COLO668 (cell line): ENCODE measurements around the gene CPNE2.
A peak's percentile ranks its signal among the peaks of the same experiment; 100 is the strongest.

ENCODE experiments used
- DNase-seq: peaks from one replicate; lab custom pipeline; 2025; ENCODE audit not compliant: unreplicated experiment; lab: John Stamatoyannopoulos, UW

Gene CPNE2

DNA sequence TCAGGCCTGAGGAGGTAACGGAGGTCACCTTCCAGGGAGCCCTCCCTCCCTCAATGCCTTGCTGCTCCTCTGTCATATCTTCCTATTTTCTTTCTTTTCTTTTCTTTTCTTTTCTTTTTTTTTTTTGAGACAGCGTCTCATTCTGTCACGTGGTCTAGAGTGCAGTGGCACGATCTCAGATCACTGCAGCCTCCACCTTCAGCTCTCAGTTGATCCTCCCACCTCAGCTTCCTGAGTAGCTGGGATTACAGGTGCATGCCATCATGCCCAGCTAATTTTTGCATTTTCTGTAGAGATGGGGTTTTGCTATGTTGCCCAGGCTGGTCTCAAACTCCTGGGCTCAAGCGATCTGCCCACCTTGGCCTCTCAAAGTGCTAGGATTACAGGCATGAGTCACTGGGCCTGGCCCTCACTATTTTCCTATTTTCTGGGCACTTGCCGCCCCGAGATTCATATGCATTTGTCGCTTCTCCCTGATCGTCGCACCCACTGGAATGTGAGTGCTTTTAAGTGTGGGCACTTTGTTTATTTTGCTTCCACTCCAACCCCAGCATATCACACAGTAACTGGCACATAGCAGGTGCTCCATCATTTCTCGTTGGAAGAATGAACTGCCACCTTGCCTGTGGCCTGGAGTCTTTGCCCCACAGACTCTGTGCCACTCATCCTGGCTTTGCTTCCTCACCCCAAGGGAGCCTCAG, 31.7 kb downstream of the CPNE2 start:
- no peak for DNase-seq

DNA sequence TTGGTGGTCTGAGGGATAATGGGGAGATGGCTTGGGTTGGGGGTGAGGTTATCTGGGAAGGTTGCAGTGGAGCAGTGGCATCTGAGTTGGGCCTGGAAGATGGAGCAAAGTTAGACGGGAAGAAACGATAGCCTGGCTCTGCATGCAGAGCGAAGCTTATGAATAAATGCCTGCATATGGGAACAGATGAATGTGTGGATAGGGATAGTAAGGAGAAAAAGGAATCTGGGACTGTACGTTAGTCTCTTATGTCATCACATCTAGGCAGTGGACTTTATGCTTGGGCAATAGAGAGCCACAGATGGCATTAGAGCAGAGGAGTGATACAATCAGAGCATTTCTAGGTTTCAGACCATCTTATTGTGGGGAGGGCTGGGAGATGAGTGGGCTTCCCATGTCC, 33.0 kb downstream of the CPNE2 start:
- DNase-seq = no peak

DNA sequence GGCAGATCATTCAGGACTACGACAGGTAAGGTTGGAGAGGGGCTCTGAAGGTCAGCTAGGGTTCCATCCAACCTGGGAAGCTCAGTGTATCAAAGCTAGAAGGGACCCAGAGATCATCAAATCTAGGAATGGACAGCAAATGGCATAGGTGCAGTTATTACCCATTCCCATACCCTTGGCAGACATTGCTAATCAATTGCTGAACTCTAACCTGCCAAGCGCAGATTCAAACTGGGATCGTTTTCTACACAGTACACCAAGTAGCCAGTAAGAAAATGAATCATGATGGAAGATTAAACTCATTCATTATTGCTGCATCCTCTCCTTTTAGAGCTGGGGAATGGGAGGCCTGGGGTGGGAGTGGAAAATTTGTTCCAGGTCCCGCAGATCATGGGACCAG, 33.6 kb downstream of the CPNE2 start:
- no peak for DNase-seq

DNA sequence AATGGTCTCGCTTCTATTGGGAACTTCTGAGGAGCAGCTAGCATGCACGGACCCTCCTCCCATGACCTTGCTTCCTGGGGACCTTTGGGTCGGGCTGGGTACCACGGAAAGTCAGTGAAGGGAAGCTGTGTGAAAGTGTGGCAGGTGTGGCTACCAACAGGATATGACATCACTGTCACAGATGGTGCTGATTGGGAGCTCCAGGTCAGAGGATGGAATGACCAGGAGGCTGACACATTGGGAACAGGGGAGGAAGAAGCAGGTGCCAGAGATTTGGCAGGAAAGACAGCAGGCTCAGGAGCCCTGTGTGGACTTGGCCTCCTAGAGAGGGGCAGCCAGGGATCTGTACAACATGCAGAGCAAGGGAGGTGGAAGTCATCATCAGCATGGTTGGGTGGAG, 34.0 kb downstream of the CPNE2 start:
- no peak for DNase-seq

DNA sequence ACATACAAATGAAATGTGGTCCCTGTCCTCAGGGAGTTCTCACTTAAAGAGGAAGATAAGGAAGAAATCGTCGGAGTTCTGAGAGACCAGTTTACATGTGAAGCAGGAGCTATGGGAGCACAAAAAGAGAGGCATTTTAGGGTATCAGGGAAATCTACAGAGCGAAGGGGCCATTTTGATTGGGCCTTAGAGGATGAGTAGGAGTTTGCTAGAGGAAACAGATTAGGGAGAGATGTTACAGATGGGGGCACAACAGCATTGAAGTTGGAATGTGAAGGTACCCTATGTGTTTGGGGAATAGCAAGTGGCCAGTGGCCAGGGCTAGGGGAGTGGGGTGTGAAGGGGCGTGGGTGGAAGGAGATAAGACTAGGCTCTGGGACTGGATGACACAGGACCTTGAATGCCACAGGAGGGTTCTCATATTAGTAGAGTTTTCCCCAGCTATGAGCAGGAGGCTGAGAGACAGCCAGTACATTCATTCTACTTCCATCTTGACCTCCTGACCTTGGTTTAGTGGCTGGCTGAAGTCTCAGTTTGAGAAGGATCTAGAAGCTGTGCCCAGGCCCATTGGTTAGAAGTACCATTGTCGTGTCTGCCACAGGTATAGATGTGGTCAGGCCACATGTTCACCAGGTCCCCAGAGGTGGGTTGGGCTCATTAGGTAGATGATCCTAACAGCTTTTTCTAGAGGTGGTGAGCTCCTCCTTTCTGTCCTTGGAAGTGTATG, 34.8 kb downstream of the CPNE2 start:
- DNase-seq = no peak

DNA sequence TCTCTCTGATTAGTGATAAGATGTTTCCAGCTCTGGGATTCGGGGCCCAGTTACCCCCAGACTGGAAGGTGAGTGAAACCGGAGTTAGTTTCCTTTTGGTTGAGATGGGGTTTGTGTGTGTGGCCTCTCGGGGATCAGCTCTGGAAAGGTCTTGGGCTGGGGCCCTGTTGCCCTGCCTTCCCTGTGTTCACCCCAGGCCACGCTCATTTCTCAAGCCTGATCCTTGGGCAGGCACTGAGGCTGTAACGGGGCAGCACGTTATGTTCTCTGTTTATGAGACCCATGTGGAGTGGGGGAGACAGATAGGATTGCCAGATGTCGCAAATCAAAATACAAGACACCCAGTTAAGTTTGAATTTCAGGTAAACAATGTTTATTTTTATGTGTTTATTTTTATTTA, 35.5 kb downstream of the CPNE2 start:
- no peak for DNase-seq

DNA sequence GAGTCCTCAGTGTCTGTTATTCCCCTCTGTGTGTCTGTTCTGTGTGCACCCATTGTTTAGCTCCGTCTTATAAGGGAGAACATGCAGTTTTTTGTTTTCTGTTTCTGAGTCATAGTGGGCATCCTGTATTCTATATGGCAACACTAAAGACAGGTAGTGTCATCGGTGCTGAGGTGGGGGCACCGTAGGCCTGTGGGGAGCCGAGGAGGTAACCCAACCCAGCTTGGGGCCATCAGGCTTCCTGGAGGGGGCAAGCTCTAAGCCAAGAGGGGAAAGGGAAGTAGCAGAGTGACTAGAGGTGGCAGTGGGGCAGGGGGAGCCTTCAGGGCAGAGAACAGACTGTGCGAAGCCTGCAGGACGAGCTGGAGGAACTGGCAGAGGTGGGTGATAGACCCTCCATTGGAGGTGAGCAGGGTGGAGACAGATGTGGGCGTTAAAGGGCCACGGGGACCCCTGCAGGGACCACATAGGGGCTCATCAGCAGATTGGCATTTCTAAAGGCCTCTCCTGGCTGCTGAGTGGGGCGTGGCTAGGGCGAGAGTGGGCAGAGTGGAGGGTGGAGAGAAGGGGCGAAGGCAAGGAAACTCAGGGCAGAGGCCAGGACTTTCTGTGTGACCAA, 36.5 kb downstream of the CPNE2 start:
- no peak for DNase-seq

DNA sequence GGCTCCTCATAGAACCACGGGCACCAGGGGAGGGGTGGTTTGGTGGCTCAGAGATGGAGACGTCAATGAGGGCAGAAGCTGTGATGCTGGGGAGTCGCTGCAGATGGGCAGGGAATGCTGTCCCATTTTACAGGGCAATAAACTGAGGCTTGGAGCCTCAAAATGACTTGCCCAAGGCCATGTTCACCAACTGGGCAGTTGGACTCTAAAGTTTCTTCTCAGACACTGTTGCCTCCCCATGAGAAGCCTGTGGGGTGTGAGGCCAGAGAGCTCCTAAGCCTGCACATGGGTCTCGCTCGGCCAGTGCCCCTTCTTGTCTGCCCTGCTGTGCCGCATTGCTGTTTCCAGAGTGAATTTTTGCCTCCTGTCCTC, 38.6 kb downstream of the CPNE2 start:
- DNase-seq = no peak

DNA sequence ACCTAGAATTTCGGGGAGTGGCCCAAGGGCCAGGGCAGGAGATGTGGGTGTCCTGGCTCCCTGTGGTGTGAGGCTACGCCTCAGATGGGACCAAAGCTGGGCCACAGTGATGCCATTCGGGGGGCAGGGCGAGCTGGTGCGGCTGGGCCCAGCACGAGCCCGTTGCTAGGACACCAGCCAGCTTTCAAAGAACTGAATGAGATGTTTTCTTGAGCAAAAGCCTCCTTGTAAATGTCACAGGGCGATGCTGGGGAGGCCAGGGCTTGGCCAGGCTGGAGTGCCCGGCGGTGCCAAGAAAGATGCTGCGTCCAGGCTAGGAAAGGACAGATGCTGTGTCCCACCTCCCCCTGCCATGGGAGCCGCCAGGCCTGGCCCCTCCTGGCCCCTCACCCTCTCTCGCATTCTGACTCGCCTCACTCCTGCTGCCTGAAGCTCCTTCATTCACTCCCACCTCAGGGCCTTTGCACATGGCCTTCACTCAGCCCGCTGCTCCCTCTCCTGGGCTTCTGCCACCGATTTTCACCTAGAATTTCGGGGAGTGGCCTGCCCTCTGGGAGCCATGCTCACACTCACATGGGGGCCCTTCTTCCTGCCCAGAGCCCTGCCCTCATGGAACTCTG, 39.1 kb downstream of the CPNE2 start:
- no peak for DNase-seq

DNA sequence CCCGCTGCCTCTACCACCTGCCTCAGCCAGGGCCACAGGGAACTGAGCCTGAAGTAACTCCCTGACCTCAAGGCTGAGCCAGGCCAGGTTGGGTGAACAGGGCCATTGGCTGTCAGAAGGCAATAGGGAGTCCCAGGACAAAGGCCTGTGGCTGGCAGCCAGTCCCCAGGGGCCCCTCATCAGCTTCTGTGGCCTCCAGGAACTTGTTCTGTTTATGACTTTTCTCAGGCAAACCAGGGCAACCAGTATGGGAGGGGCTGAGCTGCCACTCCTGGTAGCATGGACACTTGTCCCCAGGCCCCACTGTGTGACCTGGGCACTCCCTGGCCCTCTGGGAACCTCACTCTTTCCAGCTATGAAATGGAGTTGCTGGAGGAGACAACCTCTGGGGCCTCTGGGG, 40.1 kb downstream of the CPNE2 start:
- peak; percentile 7 for DNase-seq

DNA sequence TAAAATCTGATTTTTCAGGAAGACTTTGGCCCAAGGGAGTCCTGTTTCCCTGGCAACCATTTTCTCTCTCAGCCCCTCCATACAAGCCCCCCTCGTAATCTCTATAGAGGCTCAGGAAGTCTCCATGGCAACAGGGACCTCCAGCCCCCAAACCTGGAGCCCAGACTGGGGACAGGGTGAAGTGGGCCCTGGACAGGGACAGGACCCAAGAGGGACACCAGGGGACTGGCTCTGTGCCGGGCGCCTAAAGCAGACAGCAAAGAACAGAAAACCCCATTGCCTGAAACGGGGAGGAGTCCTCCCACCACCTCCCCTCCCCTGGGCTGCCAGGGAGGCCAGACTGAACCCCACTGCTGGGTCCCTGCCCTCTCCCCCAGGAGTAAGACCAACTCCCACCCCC, 40.6 kb downstream of the CPNE2 start:
- no peak for DNase-seq

DNA sequence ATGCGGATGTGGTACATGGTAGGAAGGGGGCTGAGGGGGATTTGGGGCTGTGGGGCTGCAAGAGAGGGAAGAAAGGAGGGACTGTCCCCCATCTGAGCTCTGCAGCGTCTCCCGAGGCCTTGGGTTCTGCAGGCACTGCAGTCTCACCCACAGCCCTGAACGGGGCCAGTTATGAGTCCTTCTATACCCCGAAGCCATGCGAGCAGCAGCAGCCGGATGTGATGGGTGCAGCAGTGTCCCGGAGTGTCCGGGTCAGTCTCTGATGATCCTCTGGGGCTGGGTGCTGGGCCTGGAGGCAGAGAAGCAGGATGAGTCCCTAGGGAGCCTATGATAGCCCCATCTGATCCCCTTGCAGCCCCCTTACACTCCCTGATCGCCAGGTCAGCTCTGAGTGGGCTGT, 41.5 kb downstream of the CPNE2 start:
- no peak for DNase-seq

DNA sequence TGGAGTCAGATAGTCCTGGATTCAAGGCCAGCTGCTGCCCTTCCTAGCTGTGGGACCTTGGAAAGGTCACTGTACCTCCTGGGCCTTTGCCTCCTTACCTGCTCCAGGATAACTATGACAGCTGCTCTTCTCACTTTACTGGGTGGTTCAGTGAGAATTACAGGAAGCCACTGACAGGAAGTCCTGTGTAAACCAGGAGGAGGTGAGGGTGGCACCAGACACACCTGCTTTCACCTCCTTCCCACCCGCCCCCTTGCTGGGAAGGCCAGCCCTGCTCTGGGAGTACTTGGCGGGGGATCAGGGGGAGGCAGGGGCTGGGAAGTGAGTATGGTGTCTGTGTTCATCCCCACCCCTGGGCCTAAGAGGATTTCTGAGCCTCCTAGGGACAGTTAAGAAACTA, 42.6 kb downstream of the CPNE2 start:
- peak; percentile 64 for DNase-seq

DNA sequence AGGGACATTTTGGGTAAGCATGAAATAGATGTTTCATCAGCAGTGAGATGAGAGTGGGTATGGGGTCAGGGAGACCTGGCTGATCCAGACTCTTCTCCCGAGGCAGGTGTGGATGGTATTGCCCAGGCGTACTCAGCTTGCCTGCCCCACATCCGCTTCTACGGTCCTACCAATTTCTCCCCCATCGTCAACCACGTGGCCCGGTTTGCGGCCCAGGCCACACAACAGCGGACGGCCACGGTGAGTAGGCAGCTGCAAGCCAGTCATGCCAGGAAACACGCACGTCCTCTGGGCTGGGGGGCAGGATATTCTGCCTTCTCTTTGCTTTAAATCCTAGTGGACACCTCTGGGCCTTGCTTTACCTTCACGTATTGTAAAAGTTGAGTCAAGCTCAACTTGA, 44.7 kb downstream of the CPNE2 start:
- no peak for DNase-seq

DNA sequence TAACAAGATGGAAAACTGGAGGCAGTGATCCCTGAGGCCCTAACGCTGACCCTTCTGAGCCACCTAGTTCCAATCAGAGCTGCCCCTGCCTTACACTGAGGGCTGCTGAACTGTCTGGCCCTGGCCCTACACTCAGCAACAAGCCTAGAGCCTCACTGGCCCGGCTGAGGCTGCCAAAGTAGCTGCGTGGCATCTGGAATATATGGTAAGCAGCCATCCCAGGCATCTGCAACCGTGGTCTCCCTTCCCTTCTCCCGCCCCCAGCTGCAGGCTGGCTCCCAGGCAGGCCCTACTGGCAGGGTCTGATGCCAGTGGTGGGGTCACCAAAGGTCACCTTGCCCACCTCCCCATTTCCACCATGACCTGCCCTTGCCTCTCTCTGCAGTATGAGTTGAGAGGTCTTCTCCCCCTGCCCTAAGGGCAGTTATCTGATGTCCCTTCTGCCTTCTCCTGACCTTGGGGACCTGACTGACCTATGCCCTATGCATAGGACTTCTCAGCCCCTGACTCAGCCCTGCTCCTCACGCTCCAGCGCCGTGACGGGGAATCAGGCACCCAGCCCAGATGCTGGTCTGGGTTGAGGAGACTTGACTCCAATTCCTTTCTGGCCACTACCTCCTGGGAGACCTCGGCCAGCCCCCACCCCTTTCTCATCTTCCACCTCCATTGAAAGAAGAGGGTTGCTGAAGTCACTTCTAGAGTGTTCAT, 45.3 kb downstream of the CPNE2 start:
- no peak for DNase-seq

DNA sequence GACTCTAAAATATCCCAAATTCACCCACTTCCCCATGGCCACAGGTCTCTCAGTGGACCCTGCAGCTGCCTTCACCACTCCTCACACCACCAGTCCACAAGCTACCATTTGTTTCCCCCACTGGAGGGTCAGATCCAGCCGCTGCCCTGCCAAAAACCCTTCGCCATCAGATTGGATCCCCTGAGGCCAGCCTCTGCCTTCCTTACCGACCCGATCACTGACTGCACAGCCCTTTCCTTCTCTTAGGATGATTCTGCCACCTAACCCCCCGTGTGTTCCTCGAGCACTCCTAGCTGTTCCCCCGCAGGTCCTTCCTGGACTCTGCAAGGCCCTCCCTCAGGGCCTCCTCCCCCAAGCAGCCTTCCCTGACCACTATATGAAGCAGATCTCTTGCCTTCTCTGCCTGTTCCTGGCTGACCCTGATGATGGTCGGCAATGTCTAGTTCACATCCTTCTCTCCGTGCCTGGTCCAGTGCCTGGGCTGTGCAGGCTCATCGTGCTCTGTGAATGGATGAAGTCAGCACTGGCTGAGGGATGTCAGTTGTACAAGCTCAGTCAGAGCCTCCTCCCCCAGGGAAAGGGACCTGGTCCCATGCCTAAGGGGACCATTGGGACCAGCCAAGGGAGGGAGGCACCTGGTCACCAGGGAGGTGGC, 46.0 kb downstream of the CPNE2 start:
- DNase-seq = no peak

DNA sequence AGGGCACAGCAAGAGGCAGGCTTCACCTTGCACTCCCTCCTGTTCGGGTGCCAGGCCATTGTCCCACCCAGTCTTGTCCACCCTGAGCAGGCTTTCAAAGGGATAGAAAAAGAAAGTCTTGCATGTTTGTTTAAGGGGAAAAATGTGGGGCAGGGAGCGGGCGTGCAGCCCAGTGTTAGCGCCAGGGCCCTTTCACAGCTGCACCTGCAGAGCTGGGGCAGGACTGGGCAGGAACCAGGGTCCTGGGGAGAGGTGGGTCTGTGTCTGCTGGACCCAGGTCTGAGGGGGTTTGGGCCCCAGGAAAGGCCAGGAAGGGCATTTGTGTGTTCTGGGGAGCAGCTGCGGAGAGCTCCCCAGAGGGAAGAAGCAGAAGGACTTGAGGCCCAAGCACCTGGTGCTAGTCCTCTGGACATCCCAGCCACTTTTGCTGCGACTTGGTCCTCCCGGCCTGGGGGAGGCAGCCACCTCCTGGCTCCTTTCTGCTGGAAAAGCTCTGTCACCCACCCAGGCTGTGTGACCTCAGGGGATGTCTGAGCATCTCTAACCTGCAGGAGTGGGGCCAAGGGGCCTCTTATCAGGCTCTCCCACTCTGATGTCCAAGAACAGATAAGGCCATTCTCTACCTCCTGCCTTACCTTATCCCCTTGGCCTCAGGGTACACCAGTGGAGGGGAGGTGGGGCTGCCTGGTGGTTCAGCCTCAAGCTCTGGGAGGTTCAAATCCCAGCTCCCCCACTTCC, 48.7 kb downstream of the CPNE2 start:
- no peak for DNase-seq

DNA sequence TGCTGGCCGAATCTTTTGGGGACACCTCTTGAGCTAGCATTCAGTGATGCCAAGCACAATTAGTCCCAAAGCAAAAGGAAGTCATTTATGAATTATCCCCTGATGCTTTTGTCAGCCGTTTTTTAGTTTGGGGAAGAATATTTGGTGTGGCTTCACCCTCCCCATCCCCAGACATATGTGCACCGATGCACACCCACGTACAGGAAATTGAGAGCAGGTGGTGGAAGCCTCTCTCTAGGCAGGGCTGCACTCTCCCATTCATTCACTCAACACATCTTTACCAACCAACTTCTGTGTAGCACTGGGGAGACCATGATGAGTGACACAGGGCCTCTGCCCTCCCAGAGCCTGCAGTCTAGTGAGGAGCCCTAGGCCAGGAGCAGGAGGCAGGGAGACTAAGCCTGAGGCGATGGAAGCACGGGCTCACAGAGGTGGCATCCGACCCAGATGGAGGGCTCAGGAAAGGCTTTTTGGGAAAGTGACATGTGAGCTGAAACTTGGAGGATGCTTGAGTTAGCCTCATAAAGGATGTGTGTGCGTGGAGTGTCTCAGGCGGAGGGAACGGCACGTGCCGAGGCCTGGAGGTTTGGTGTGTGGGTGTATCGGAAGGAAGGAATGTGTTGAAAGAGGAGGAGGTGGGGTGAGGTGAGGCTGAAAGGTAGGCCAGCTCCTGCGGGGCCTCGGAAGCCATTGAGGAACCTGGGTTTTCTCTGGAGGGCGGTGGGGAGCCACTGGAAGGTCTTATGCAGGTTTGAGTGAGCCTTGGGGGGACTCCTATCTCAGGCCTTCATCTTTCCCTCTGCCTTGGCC, 49.6 kb downstream of the CPNE2 start:
- no peak for DNase-seq

DNA sequence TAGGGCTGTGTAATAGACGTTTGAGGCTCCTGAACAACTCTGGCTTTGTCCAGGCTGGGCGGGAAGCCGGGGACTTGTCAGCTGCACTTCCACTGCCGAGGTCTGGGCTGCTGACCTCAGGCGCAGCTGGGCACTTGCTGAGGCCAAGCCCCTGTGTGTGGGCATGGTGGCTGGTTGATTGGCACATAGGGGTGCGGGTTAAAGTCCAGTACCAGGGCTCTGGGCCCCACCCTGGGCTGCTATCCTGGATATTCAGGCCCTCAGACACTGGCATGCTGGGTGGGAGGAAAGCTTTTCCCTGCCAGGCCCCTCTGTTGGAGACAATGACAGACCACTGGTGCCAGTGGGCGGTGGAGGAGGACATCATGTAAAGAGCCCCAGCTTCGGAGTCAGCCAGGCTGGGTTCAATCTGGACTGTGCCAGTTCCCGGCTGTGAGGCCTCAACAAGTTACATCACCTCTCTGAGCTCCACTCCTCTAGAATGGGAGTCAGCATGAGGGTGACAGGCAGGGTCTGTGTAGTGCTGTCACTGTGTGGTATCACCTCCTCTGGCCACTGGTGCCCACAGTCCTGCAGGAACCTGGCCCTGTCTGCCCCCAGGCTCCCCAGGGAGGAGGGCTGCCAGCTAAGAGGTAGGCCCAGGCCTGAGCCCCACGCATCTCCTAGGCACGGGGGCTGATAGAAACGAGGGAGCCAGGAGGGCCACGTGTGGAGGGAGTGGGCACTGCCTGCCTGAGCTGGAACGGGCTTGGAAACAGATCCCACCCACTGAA, 51.0 kb downstream of the CPNE2 start:
- DNase-seq = no peak
